Lung (tissue), 12 donors: ENCODE results near the gene QRICH2. TPM values are rescaled to one million over a fixed set of nuclear protein-coding genes. Genes with fewer than 3 reads are reported as not detected.
"Not testable (repeated sequence)": the region's sequence is repeated elsewhere in the genome, so short reads cannot be mapped to it uniquely, and the experiment has no call there.

Experiments
- ATAC-seq: fragments of 200-7000 bp; cut with Tn5 transposase; one replicate; pipeline ENCODE4 v1.9.1; 2020; ENCODE audit warnings: moderate number of reproducible peaks; ENCODE audit not compliant: insufficient read depth, low FRiP score
- DNase-seq, 3 donors: peaks; one replicate each; pipeline ENCODE4 v3.0.0-alpha.2; 2013 to 2017
- H3K27ac ChIP-seq, 2 donors: one replicate each; pipeline ENCODE4 v1.5.1; 2013; ENCODE audit warnings: mild to moderate bottlenecking in 2 of 2, moderate library complexity in 2 of 2, control low read depth in 1 of 2, inconsistent platforms in 1 of 2, low read depth in 1 of 2, low read length in 1 of 2
- H3K27me3 ChIP-seq, 3 donors: one replicate each; pipeline ENCODE4 v1.5.1; 2013; ENCODE audit warnings: low read length in 2 of 3; ENCODE audit not compliant: control insufficient read depth in 3 of 3, insufficient read depth in 3 of 3
- H3K36me3 ChIP-seq, 4 donors: one replicate each; pipeline ENCODE4 v1.5.1; 2013; ENCODE audit warnings: low read length in 4 of 4, mild to moderate bottlenecking in 1 of 4, moderate library complexity in 1 of 4; ENCODE audit not compliant: control insufficient read depth in 4 of 4, insufficient read depth in 4 of 4
- H3K4me1 ChIP-seq, 5 donors: one replicate each; pipeline ENCODE4 v1.5.1; 2013; ENCODE audit warnings: low read length in 5 of 5, mild to moderate bottlenecking in 2 of 5, moderate library complexity in 1 of 5; ENCODE audit not compliant: control insufficient read depth in 5 of 5, insufficient read depth in 5 of 5
- H3K4me3 ChIP-seq: one replicate; pipeline ENCODE4 v1.5.1; 2013; ENCODE audit warnings: mild to moderate bottlenecking, control low read depth, moderate library complexity
- H3K9ac ChIP-seq, 2 donors: one replicate each; pipeline ENCODE4 v1.5.1; 2013; ENCODE audit warnings: low read length in 2 of 2, control low read depth in 1 of 2; ENCODE audit not compliant: insufficient read depth in 1 of 2
- H3K9me3 ChIP-seq, 4 donors: one replicate each; pipeline ENCODE4 v1.5.1; 2013; ENCODE audit warnings: low read length in 3 of 4, mild to moderate bottlenecking in 1 of 4, moderate library complexity in 1 of 4; ENCODE audit not compliant: control insufficient read depth in 4 of 4, insufficient read depth in 3 of 4
- CTCF ChIP-seq: IDR thresholded peaks from 2 replicates; pipeline ENCODE4 v1.5.1; 2012; ENCODE audit warnings: mild to moderate bottlenecking; ENCODE audit errors: control extremely low read depth, extremely low read depth
- WGBS, 2 donors: extraction: QIAGEN DNeasy Blood & Tissue Kit; methylation state at CpG; one replicate each; pipeline ENCODE4 v1.1.7; 2013; 5-methylcytosine and 5-hydroxymethylcytosine counted together
- polyA plus RNA-seq, 2 donors: library from polyadenylated mRNA; stranded (reverse); fragments of 200-250 nt; gene quantifications; one replicate each; pipeline ENCODE4 v1.2.1, GENCODE V29; 2013
- total RNA-seq, 2 donors: library from RNA; depleted of rRNA in 1 of 2; stranded (reverse); fragments of >200 nt in 1 of 2; gene quantifications; one replicate each; pipeline ENCODE4 v1.2.1, GENCODE V29; 2014 to 2021
- donor health status: control.
- donor health status: control.
- donor health status: Bipolar disorder and iron deficiency.
- donor health status: healthy.
- donor health status: DM: yes; HTN: yes; CAD: no.

The QRICH2 gene
- total and polyA plus RNA-seq, 4 donors: 2.3 to 4.7 (median 2.7) TPM

GRCh38 chr17:76260220-76260619 is 47.9 kb downstream of the QRICH2 start:
- TF ChIP-seq CTCF: no peak
- 95 to 96% methylated on average over 7 of the region's 7 CpGs for WGBS, 2 donors
- H3K27me3 ChIP-seq: no peaks in the 10 kb centered on the region
- no peak for DNase-seq
- peaks cover 0 to 14% (median 12%) of the 10 kb centered on the region in 5 donors for H3K4me1 ChIP-seq
- H3K9ac ChIP-seq: no peak overlapping the region
- H3K27ac ChIP-seq: peak overlapping the region in 1 of 2 donors; percentile 15
- no peak for ATAC-seq
- no peaks in the 10 kb centered on the region for H3K9me3 ChIP-seq
- H3K4me3 ChIP-seq: no peak overlapping the region
- H3K36me3 ChIP-seq: no peaks in the 10 kb centered on the region

- H3K4me1 ChIP-seq: peaks cover 0 to 14% (median 3%) of the 10 kb centered on the region in 5 donors
- DNase-seq, H3K27me3 ChIP-seq: not testable (repeated sequence)
These were observed 51.5 kb downstream of the QRICH2 start for GRCh38 chr17:76256430-76257050.

GRCh38 chr17:76255801-76256429 is 52.2 kb downstream of the QRICH2 start:
- no peak for DNase-seq
- Histone ChIP-seq H3K9me3 (no peaks in the 10 kb centered on the region), H3K36me3 (no peaks in the 10 kb centered on the region), H3K4me1 (peaks cover 0 to 13% (median 3%) of the 10 kb centered on the region in 5 donors), H3K27ac (no peak overlapping the region), H3K27me3 (no peaks in the 10 kb centered on the region), H3K4me3 (no peak overlapping the region), H3K9ac (no peak overlapping the region)
- WGBS, 2 donors: 85 to 88% methylated on average over 6 of the region's 6 CpGs
- no peak for TF ChIP-seq CTCF
- ATAC-seq: no peak

More at GRCh38 chr17:76256430-76257050, 51.5 kb downstream of the QRICH2 start:
- not testable (repeated sequence) for H3K9me3 ChIP-seq, H3K36me3 ChIP-seq, ATAC-seq, H3K9ac ChIP-seq, H3K4me3 ChIP-seq, H3K27ac ChIP-seq
- WGBS, 2 donors: 76 to 82% methylated on average over 19 of the region's 19 CpGs

- no peaks in the 10 kb centered on the region for H3K9me3 ChIP-seq
- WGBS, 2 donors: 95 to 96% methylated on average over 5 of the region's 5 CpGs
- H3K4me1 ChIP-seq: peaks cover 0 to 12% (median 3%) of the 10 kb centered on the region in 5 donors
- H3K9ac ChIP-seq: no peak overlapping the region
- no peak overlapping the region for H3K4me3 ChIP-seq
- no peak for DNase-seq
- H3K27me3 ChIP-seq: no peaks in the 10 kb centered on the region
- H3K27ac ChIP-seq: no peak overlapping the region
- H3K36me3 ChIP-seq: no peaks in the 10 kb centered on the region
- ATAC-seq: no peak
- TF ChIP-seq CTCF: no peak
These were observed 53.8 kb downstream of the QRICH2 start for GRCh38 chr17:76254275-76254674.
